HG03097 (cell line): ENCODE measurements around the gene CLIC1.

Source experiments
- ATAC-seq: cut with Tn5 transposase; IDR thresholded peaks from one replicate; pipeline ENCODE4 v1.9.1; 2021; ENCODE audit not compliant: unreplicated experiment, low FRiP score

CLIC1 gene

DNA sequence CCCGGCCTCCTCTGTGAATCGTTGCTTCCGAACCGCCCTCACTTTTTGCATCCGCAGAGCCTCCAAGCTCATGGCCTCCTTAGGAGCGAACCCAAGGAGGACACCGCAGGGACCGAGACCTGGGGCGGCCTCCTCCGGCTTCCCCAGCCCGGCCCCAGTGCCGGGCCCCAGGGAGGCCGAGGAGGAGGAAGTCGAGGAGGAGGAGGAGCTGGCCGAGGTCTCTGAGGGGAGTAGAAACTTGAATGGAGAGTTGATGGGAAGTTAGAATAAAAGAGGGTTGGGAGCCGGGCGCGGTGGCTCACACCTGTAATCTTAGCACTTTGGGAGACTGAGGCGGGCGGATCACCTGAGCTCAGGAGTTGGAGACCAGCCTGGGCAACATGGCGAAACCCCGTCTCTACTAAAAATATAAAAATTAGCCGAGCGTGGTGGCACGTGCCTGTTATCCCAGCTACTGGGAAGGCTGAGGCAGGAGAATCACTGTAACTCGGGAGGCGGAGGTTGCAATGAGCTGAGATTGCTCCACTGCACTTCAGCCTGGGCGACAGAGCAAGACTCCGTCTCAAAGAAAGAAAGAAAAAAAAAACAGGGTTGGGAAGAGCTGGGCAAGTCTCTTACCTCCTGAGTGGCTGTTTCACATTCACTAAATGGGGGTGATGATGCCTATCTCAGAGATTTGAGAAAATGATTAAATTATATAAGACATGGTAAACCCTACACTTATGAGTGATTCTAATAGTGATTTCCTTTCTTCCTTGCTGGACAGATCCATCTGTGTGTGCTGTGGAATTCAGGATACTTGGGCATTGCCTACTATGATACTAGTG, 4.3 kb upstream of the CLIC1 start:
- ATAC-seq, result peak; percentile 2

DNA sequence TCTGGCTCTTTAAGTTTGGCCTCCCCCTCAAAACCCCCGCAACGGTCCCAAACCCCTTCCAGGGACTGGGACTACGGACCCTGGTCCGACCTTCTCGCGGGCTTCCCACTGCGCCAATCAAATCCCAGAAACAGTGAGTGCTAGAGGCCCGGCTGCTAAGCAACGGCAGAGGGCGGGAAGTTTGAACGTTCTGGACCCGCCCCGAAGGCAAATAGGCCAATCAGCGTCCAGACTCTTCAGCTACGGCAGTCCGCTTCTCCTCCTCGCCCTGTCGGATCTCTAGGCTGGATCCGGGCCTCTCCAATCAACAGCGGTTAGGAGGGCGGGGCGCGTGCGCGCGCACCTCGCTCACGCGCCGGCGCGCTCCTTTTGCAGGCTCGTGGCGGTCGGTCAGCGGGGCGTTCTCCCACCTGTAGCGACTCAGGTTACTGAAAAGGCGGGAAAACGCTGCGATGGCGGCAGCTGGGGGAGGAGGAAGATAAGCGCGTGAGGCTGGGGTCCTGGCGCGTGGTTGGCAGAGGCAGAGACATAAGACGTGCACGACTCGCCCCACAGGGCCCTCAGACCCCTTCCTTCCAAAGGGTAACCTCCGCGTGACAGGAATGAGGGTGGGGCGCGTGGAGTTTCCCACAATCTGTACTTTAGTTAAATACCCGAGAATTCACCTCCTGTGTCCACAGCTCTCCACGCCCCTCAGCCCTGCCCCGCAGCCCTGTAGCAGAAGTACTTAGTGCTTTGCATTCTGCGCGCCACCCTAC, 3.5 kb upstream of the CLIC1 start, which contains the start of gene MSH5:
TSS of gene MSH5 (plus strand) at position 367 of the 758 bp plus-strand sequence. CDS start 462 bp downstream, outside the sequence.
- ATAC-seq, result peak; percentile 57

DNA sequence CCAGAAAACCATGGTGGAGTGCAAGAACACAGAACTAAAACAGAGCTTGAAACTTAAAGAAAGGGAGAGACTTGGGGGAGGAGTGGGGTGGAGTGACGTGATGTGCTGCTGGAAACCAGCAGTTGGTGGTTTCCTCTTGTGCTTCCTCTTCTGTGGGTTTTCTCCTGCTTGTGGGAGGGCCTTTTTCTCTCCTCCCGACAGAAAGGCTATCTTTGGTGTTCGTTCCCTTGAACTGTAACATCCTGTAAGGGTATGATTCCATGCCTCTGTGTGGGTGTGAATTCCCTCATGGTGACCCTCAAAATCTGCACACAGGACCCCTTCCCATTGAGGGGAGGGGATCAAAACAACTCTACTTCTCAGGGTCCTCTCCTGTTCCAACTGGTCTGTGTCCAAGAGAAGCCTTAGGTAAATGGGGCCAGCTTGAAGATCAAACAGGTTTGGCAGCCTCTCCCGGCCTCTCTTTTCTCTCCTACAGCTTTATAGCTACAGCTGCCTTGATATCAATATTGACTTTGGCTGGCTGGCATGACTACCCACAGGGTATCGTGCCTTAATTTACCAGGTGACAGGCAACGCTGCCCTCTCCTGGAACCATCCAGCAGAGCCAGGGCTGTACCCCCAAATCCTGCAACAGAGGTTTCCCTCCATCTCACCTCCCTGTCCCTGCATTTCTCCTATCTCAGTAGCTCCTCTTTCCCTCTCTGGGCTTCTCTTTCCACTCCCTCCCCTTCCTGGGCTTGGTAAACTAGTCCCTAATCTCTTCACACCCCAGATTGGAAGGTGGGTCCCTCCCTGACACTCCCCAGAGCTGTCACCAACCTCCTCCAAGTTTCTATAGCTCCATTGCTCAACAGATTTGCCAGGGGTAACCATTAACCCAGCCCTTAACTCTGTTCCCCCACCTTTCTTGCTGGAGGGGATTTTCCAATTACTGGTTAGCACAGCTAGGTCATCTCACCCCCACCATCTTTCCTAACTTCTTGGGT, 2.0 kb upstream of the CLIC1 start:
- ATAC-seq, result no peak

DNA sequence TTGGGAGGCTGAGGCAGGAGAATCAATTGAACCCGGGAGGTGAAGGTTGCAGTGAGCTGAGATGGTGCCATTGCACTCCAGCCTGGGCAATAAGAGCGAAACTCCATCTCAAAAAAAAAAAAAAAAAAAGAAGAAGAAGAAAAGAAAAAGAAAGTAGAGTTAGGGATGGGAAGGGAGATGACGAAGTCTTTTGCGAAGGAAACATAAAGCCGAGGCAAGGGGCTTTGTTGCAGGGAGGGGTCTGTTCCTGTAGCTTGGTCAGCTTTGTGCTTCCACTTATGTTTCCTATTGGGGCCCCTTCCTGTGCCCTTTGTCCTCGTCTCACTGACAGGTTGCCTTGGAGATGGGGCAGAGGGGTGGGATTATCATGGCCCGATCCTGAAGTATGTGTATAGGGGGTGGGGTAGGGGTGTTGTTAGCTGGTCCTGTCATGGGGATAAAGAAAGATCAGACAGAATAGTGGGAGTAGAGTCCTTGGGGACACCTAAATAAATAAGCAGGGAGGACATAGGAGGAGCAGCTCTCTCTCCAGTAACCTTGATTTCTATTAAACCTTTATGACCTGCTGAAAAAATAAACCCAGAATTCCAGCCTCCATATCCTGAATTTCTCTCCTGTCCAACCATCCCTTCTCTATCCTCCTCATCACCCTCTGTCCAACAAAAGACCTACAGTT, 1.1 kb upstream of the CLIC1 start:
- no peak for ATAC-seq

DNA sequence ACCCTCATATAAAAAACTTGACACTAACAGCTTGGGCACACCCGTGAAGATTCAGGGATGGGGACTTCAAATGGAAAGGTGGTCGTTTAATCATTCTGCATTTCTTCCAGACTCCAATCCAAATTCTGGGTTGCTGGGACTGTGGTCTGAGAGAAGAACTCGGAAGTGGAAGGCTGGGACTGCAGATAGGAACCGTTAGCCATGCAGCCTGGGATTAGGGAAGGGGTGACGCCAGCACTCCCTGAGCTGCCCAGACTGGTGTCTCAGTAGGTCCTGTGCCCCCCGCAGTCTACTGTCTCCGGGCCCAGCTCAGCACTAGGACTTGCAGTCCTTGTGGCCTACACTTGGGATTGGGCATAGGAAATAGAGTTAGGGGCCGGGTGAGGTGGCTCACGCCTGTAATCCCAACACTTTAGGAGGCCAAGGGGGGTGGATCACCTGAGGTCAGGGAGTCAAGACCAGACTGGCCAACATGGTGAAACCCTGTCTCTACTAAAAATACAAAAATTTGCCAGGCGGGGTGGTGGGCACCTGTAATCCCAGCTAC, 511 bp upstream of the CLIC1 start:
- ATAC-seq, result no peak

DNA sequence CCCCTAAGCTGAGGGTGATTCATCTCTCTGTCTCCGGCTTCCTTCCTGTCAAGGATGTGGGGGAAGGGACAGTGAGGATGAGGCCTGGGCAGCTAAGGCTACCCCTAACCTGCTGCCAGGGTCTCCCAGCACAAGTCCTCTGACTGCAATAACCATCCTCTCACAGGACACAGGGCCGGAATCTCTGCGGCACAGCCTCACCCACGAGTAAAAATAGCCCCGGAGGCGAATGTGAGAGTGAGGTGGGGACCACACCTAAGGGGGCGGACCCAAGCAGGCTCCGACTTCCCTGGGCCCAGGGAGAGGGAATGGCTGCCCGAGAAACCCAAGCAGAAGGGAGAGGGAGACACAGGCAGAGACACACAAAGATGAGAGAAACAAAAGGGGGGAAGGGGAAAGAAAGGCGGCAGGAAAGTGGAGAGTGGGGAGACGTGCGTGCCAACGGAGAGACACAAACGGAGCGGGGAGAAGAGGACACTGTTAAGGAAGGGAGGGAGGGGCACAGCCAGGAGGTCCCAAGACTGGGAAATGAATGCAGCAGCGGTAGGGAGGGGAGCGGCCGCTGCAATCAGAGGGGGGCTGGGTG, 1.4 kb downstream of the CLIC1 start:
- no peak for ATAC-seq

DNA sequence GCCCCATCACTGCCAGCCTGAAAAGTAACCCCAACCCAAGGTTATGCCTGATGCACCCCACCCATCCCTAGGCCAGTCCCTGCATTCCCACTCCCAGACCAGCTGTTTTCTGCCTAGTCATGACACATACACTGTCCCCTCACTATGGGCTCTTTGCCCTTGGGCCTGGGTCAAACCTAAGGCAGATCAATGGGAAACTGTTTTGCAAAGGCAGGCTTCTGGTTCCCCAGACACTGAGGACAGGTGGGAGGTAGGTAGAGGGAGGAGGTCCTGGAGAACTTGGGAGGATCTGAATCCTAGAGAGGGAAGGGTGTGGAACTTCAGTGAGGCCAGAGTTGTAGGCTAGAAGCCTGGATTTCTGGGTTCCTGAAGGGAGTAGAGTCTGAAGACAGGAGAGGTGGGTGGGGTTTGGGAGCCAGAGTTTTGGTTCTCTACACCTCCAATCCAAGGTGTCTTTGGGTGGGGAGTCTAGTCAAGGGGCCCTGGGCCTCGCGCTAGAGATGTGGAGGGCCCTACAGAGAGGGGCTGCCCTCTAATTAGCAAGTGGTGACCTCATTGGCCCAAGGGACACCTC, 2.0 kb downstream of the CLIC1 start:
- ATAC-seq, result no peak

DNA sequence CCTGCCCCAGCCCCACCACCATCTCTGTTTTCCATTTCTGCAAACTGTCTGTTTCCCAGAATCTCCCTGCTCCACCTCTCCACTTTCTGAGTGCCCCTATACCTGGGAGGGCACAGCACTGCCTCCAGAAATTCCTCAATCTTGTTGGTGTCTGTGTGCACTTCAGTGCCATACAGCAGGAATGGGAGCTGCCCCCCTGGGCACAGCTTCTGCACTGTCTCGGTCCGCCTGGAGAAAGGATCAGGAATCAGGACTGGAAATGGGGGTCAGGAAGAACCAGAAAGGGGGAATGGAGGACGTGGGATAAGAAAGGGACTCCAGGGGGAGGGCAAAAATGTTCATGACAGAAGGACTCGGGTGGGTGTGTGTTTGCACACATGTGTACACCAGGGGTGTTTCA, 2.6 kb downstream of the CLIC1 start:
- ATAC-seq, result no peak

DNA sequence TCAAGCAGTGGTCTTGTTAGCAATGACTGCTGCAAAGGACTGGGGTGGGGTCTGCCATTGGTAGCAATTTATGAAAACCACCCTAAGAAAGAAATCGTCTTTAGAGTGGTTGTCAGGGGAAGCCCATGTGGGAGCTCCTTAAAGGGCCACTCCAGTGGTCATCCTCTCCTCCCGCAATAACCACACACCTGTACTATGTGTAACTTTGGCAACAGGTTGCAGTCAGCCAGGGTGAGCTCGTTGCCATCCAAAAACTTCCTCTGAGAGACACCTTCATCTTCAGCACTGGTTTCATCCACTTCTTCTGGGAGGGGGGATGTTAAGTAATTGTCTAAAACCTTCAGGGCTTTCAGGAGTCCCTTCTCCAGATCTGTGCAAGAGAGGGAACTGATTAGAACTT, 4.3 kb downstream of the CLIC1 start:
- ATAC-seq, result no peak

DNA sequence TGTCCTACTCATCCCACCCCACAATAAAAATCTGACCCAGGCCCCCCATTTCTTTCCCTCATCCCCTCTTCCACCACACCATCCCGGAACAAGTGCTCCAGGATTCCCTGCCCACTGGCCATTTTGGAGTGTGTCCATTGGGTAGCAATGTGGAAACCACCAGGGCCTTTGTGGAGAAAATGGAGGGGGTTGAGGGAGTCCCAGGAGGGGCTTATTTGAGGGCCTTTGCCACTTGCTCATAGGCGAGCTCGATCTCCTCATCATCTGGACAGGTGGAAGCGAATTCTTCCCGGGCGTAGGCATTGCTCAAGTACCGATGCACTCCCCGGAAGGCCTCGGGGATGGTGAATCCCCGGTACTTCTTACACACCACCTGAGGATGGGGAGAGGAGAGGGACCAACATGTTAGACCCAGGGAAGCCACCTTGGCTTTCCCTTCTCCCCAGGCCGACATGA, 5.7 kb downstream of the CLIC1 start:
- ATAC-seq, result no peak

DNA sequence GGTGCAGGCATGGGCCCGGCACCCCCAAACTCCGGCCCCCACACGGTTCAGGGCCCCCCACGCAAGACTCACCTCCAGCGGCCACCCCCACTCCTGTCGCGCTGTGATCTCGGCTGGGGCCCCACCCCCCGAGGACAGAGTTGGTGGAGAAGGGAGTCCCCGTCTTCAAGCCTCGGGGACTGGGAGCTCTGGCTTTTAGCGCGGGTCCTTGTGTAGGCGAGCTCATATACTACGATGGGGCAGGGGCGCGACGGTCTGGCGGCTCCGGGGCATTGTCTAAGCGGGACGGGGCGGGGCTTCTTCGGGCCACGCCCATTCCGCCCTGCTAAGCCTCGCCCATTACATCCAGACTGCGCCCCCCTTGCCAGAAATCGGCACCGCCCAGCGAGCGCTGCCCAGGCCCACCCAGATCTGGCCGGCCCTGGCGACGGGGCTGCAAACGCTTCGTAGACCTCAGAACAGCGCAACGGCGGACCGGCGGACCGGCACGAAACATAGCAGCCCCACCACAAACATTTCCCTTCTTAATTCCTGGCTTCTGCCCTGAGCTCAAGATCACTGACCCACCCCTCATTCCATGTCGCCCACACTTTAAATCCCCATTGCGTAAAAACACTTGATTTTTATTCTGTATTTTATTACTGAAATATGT, 6.2 kb downstream of the CLIC1 start:
- ATAC-seq, result peak; percentile 8

DNA sequence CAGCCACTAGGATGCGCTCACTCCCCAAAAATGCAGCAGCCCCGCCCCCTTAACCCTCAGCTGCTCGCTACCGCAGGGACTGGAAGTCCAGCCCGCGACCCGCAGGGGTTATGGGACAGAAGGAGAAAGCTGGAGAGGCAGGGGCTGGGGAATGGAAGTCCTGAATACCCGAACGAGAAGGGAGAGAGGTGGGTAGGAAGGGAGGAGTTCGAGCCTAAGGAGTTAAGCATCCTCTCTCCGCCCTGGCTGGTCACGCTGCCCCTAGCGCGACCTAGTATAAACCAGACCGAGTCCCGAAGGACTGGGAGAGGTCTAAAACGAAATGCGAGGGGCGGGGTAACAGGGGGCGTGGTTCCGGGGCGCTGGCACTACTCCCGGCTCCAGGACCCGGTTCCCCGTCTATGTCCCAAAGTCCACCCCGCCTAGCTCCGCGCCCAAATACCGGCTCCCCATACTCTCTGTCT, 6.8 kb downstream of the CLIC1 start:
- peak; percentile 33 for ATAC-seq

DNA sequence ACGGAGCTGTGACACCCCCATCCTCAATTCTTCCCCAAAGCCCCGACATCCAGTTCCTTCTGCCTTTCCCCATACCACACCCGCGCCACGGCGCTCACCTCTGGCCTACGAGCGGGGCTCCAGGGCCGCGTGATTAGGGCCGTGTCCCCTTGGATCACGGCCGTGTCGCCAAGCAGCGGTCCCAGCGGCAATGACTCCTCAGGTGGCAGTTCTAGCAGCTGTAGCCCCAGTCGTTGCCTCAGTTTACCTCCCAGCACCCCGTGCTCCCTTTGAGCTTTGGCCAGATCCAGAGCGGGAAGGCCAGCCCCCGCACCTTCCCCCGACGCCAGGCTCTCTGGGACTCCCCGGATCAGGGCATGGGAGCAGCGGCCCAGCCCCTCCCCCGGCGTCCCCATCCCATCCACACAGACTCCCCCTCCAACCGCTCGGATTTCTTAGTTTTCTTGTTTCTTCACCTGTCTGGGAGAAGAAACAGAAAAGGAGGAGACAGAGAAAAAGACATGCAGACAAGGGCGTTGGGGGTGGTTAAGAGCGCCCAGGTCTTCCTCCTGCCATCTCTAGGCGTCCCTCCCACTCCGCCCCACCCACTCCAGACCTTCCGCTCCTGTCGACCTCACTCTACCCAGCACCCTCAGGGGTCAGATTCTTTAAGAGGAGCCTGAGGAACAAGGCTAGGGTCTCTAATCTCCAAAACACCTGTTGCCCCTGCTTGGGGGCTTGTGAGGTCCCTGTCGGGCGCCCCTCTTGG, 7.4 kb downstream of the CLIC1 start, which contains the start of gene DDAH2:
TSS of gene DDAH2 (minus strand) at position 533 of the 748 bp plus-strand sequence. CDS start at position 395, 138 bp downstream.
- ATAC-seq, result no peak

DNA sequence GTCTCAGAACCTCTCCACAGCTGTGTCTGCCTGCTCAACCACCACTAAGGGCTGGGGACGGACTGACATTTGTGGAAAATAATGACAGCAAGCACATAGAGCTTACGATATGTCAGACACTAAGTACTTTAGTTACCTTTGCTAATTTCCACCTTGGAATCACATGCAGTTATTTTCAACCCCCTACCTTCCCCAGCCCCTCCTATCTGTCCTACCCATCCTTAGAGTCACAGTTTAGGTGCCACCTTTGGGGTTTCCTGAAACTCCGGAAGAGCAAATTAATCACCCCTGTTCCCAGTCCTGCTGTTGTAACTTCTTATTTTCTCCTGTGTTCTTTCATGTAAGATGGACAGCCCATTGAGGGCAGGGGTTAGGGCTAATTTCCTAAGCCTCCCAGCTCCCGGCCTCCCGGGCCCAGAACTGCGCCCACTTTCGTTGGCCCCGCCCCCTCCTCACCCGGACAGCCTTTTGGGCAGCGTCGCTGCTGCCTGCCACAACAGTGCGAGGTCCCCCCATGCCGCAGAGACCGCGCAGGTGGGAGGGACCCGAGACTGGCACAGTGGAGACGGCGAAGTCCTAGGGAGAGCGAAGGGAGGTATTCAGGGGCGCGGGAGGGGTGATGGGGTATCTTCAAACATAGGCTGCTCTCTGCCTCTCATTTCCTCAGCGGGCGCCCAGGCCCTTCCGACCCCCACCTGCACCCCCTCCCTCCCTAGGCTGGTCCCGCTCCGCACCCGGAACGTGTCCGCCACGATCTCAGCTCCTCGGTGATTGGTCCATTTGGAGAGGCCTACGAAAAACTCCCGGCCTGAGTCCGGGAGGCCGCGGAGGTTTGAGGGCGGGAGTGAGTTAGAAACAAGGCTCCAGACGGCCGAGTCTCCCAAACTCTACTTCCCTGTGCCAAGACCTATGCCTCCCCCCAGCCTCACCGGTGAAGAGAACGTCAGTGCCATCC, 8.3 kb downstream of the CLIC1 start:
- no peak for ATAC-seq

DNA sequence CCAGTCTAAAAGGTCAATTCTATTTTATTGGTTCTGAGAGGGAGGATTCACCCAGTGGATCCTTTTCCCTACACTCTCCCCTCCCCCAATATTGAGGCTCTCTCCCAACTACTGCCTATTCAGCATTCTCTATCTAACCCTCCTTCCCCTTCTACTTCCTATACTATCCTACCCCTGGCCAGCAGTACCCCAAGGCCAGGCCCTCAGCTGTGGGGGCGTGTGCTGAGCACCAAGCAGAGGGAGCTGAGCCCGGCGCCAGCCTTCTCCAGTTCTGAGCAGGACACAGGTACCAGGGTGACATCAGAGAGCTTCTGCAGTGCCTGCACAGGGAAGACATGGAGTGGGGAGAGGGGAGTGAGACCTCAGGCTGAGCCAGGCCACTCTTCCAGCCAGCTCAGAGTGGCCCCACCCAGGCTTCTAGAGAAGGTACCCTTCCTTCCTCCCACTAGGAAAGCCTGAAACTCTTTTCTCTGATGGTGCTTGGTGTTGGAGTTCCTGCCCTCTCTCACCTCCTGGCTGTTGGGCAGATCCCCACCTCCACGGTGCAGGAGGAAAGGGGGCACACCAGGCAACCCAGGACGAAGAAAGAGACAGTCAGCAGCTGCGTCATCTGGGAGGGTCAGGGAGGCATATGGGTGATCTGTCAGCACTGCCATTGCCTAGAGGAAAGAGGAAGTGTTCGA, 9.2 kb downstream of the CLIC1 start:
- ATAC-seq, result no peak
